Hindlimb muscle (tissue), 1 donor: ENCODE measurements around the gene CNPY3. TPM values are rescaled to one million over a fixed set of nuclear protein-coding genes. Genes with fewer than 3 reads are reported as not detected.
A peak's percentile ranks its signal among the peaks of the same experiment; 100 is the strongest.
"Not testable (repeated sequence)": the region's sequence is repeated elsewhere in the genome, so short reads cannot be mapped to it uniquely, and the experiment has no call there.

Experiments
- DNase-seq: peaks from one replicate; pipeline ENCODE4 v3.0.0-alpha.2; 2013
- polyA plus RNA-seq: library from polyadenylated mRNA; unstranded; fragments of 120-200 nt; gene quantifications from one replicate; pipeline ENCODE4 v1.2.1, GENCODE V29; 2013; ENCODE audit not compliant: insufficient read length

CNPY3 gene
- polyA plus RNA-seq, 1 donor: 29.5 TPM

DNA sequence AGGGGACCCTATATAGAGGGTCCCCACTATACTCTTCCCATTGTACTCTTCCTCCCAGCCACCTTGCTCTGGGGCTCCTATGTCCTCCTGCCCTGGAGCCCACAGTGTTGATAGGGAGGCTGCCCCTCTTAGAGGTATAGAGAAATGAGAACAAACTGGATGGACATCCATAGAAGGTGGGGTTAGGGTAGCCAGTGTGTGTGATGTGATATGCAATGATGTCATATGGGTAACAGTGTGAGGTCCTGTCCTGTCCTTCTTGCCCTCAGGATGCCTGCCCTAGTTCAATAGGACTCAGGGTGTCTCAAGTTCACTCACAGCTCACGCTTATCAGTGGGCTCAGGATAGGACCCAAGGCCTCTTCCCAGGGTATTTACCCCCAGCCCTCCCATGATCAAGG, 13.0 kb upstream of the CNPY3 start:
- DNase-seq: no peak

DNA sequence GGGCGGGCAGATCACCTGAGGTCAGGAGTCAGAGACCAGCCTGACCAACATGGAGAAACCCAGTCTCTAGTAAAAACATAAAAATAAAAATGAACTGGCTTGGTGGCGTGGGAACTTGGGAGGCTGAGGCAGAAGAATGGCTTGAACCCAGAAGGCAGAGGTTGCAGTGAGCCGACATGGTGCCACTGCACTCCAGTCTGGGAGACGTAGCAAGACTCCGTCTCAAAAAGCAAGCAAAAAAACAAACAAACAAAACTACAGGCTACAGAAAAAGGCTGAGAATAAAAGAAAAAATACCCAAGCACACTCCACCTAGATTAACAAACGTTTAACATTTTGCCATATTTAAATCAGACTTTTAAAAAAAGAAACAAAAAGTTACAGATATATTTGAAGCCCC, 7.5 kb upstream of the CNPY3 start:
- DNase-seq: no peak

DNA sequence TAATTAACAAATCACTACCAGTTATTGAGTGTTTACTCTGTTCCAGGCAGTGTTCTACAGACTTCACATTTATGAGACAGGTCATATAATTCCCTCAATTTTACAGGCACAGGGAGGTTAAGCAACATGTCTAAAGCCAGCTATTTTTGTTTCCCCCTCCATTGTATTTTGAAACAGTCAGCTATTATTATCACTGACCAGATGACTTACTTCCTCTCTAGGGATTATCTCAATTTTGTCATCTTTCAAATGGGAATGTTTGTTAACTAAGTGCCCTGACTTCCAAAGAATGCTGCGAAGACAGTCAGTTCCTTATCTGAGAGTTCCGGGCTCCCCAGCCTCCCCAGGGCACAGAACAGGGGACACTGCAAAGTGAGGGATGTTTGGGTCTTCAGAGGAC, 5.6 kb upstream of the CNPY3 start:
- no peak for DNase-seq

DNA sequence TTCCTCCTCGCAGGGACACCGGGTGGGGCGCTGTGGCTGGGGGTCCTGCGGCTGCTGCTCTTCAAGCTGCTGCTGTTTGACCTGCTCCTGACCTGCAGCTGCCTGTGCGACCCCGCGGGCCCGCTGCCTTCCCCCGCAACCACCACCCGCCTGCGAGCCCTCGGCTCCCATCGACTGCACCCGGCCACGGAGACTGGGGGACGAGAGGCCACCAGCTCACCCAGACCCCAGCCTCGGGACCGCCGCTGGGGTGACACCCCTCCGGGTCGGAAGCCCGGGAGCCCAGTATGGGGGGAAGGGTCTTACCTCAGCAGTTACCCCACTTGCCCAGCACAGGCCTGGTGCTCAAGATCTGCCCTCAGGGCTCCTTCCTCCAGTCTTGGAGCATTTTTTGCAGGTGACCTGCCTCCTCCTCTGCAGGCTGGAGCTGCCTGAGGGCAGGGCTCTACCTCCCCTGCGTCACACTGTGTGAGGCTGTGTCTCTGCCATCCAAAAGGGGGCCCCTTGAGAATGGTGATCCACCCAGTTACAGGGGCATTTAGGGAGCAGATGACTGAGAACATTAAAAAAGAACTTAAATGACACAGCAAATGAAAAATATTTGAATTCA, 3.9 kb upstream of the CNPY3 start:
- DNase-seq: no peak

DNA sequence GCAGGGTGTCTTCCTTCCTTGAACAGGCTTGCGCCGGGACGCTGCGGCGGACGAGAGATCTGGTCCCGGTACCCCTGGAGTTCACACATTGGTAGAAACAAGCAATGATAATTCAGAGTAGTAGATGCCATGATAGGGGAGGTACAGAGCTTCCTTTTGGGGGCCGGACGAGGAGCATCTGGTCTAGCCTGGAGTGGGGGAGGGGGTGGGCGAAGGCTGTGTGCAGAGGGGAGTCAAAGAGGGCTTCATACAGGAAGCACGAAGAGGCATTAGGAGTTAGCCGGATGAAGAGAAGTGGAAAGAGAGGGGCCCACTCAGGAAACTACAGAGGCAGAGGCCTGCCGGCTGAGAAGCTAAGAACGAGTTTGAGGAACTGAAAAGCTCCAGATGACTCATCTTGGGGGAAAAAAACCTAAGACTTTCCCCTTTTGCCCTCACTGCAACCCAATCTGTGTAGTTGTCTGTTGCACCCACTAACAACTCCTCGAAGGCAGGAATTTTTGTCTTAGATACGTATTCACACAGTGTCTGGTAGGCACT, 611 bp downstream of the CNPY3 start:
- DNase-seq: peak; percentile 71

DNA sequence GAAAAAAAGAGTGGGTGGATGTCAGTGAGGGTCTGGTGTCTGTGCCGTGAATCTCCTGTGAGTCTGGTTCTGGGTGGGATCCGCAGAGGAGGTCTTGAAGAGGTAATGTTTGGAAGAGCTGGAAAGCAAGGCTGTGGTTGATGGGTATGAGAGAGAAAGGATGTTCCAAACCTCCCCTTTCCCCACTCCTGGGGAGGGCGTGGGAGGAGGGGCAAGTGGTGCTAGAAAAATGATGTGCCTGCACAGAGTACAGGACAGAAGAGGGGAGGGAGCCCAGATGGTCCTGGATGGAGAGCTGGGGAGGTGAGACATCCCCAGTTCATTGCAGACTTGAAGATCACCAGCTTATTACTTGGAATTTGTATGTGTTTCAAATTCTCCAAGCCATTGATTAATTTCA, 3.1 kb downstream of the CNPY3 start:
- no peak for DNase-seq

DNA sequence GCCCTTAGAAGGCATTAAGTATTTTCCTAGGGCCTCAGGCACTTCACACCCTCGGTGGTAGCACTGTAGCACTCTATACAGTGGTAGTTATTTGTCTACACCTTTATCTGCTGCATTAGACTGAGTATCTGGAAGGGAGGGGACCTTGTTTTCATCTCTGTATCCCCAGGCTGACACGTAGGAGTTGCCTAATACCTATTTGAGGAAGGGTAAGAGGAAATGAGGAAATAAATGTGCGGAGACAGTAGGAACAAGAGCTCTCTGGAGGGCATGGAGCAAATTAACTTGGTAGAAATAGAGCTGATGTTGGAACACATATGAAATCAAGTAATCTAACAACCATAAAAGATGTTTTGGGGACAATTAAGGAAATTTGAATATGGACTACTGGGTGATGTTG, 3.9 kb downstream of the CNPY3 start:
- no peak for DNase-seq

DNA sequence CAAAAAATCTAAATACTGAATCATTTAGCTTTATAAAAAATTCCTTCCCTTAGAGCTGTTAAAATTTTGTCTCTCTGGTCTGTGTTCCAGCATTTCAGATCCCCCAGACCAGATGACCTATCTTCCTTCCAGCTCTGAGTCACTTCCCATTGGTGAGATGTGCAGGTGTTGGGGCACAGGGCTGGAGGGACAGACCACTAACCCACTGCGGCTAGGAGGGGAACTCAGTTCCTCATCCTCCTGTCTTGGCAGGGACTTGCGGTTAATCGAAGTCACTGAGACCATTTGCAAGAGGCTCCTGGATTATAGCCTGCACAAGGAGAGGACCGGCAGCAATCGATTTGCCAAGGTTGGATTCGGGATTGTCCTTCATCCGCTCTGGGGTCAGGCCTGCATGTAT, 6.0 kb downstream of the CNPY3 start:
- no peak for DNase-seq

DNA sequence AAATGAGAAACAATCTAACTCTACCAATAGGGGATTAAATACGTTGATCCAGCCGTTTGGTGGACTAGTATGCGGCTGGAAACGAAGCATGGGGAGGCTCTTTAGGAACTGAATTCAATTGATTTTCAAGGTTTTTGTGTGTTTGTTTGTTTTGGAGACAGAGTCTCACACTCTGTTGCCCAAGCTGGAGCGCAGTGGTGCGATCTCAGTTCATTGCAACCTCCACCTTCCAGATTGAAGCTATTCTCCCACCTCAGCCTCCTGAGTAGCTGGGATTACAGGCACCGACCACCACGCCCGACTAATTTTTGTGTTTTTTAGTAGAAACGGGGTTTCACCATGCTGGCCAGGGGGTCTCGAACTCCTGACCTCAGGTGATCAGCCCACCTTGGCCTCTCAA, 7.1 kb downstream of the CNPY3 start:
- DNase-seq: no peak

DNA sequence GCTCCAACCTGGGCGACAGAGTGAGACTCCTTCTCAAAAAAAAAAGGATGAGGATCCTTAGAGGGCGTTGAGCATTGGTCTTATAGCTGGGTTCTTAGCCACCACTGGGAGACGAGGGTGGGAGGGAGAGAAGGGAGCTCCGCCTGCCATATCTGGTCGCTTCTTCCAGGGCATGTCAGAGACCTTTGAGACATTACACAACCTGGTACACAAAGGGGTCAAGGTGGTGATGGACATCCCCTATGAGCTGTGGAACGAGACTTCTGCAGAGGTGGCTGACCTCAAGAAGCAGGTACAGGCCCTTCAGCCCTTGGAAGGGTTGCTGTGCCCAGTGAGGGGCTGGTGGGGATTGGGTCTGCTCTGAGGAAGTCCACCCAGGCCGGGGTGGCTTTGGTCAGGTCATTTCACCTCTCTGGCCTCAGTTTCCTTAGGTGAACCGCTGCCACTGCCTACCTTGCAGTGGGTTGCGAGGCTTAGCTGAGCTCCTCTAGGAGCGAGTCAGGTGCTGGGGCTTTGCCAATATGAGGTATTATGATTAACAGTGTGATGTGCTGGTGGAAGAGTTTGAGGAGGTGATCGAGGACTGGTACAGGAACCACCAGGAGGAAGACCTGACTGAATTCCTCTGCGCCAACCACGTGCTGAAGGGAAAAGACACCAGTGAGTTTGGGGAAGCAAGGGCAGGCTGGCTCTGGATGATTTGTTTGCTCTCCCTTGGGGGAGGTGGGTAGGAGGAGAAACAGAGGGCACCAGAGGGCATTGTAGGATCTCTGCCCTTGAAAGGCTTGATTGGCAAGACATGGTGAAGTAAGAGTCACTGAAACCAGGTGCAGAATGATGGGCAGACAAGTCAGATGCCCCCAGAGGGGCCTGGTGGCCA, 8.5 kb downstream of the CNPY3 start:
- DNase-seq: no peak

DNA sequence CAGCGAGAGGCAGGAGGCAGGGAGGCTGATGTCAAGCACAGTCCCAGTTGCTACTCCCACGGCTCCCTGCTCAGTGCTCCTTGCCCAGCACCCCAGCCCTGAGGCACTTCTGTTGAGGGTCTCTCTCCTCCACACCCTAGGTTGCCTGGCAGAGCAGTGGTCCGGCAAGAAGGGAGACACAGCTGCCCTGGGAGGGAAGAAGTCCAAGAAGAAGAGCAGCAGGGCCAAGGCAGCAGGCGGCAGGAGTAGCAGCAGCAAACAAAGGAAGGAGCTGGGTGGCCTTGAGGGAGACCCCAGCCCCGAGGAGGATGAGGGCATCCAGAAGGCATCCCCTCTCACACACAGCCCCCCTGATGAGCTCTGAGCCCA, 9.1 kb downstream of the CNPY3 start:
- DNase-seq: no peak

DNA sequence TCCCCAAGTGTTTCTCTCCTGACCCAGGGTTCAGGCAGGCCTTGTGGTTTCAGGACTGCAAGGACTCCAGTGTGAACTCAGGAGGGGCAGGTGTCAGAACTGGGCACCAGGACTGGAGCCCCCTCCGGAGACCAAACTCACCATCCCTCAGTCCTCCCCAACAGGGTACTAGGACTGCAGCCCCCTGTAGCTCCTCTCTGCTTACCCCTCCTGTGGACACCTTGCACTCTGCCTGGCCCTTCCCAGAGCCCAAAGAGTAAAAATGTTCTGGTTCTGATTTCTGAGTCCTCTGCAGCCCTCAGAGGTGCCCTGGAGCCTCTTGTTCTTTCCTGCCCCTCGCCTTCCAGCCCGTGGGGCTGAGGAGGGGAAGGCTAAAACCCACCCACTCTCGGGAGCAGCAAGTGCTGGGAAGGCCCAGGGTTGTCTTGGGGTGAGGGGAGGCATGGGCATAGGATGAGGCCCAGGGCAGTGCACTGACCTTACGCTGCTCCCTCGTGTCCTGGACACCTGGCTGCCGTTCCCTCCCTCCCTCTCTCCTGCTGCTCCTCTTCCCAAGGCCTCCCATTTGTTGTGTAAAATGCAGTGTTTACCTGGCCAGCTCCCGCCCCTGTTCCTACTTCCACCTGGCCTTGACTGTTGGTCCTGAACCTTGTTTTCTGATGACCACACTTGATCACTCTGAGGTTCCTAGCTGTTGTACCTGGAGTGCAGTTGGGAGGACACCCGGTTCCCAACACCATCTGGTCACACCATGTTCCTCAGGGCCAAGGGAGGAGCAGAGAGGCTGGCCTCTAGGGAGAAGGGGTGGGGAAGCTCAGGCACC, 9.9 kb downstream of the CNPY3 start:
- no peak for DNase-seq

DNA sequence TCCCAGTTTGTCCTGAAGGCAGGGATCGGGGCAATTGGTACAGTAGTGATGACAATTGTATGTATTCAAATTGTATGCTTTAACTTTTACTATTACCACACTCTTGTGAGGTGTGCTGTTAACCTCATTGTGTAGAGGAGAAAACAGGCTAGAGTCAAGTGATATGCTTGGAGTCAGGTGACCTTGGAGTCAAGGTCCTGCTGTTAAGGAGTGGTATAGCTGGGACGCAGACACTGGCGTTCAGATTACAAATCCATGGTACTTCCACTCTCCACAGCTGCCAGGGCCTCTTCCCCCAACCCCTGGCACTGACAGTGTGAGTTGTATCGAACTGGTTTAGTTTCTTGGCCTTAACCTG, 10.5 kb downstream of the CNPY3 start:
- no peak for DNase-seq

DNA sequence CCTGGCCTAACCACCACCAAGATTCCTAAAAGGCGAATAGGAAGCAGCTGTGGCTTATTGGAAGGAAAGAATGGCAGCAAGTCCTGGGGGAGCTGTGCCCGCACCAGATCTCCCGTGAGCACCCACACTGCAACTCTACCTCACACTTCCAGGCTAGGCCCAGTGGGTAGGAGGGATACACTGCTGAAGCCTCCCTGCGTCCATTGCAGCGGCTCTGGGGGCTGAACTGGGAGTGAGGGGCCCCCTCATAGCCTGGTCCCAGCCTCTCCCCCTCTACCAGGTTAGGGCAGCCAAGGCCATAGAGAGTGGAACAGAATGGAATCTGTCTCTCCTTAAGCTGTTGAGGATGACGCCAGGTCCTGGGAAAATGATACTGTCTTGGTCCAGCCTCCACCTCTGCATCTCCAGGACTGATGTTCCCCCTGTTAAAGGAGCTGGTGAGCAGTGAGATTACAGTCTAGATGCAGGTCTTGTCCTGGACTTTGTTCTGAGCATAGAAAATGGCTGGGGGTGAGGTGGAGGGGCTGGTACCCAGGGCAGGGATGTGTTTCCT, 11.3 kb downstream of the CNPY3 start:
- no peak for DNase-seq

DNA sequence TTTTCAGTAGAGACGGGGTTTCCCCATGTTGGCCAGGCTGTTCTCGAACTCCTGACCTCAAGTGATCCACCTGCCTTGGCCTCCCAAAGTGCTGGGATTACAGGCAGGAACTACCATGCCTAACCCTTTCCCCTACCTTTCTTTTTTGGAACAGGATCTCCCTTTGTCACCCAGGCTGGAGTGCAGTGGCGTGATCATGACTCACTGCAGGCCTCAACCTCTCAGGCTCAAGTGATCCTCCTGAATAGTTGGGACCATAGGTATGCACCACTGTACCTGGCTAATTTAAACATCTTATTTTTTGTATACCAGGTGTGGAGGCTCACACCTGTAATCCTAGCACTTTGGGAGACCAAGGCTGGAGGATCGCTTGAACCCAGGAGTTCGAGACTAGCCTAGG, 12.1 kb downstream of the CNPY3 start:
- DNase-seq: not testable (repeated sequence)

DNA sequence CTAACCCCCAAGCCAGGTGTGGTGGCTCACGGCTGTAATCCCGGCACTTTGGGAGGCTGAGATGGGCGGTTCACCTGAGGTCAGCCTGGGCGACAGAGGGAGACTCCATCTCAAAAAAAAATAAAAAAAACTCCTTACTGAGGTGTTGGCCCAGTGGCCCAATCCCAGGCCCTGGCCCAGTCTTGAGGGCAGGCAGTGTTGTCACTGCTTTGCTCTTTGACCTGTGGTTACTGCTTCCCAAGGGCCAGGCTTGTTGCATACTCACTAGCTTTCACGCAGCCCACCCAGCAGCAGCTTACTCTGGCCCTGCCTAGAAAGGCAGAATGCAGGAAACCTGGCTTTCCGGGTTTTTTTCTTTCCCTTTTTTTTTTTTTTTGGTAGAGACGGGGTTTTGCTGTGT, 13.2 kb downstream of the CNPY3 start:
- DNase-seq: no peak

DNA sequence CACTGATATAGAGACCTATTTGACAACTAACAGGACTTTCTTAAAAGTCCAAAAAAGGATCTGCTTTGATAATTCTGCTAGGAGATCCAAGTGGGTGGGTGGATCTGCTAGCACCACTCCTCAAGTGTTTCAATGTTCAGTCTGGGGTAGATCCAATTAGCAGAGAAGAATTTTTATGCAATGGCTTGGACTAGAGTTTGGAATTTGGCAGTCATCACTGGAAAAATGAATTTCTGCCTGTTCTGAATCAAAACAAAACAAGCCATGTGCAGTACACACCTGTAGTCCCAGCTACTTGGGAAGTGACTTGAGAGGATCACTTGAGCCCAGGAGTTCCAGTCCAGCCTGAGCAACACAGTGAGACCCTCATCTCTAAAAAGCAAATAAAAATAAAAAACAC, 18.7 kb downstream of the CNPY3 start:
- no peak for DNase-seq

DNA sequence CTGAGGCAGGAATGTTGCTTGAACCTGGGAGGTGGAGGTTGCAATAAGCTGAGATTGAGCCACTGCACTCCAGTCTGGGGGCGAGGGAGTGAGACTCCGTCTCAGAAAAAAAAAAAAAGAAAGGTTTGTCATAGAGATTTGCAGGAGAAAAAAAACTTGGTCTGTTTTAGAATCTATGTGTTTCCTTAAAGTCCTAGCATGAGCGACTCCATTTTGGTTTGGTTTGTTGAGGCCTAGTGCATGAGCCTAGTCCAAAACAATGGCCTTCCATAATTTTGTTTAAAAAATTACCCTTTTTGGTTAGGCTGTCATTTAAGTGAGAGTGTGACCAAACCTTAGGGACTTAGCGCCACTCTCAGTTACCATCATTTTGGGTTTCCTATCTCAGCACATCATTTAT, 23.1 kb downstream of the CNPY3 start:
- DNase-seq: no peak

DNA sequence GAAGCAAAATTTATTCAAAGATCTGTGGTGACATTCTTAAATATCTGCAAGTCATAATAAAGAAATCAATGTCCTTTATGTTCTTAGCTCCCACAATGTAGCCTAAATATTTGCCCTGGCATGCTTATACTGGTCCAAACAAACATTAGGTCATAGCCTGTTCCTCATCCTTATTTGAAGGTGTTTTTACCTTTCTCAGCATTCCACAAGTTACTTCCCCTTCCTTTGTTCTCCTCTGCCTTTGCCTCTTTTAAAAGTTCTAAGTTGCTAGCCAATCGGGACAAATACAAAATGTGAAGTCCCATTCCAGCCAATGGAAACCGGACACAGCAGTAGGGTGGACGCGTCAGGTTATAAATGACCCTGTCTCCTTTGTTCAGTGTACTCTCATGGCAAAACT, 25.1 kb downstream of the CNPY3 start:
- DNase-seq: not testable (repeated sequence)

DNA sequence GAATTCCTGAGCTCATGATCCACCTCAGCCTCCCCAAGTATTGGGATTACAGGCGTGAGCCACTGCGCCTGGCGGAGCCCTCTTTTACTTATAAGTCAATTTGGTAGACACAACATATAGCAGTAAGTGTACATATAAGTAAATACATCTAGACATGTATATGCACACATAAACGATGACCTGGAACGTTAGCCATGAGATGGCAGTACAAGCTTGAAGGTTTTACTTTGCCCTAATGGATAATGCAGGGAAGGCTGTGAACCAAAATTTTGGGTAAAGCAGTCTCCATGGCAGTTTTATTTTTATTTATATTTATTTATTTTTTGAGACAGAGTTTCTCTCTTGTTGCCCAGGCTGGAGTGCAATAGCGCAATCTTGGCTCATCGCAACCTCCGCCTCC, 28.8 kb downstream of the CNPY3 start:
- no peak for DNase-seq

DNA sequence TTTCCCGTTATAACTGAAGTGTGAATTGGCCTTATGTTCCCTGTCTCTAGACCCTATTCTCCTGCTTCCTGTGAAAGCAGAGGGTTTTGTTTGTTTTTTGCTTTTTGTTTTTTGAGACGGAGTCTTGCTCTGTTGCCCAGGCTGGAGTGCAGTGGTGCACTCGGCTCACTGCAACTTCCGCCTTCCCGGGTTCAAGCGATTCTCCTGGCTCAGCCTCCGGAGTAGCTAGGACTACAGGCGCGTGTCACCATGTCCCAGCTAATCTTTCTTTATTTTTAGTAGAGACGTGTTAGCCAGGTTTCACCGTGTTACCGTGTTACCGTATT, 30.6 kb downstream of the CNPY3 start:
- no peak for DNase-seq

DNA sequence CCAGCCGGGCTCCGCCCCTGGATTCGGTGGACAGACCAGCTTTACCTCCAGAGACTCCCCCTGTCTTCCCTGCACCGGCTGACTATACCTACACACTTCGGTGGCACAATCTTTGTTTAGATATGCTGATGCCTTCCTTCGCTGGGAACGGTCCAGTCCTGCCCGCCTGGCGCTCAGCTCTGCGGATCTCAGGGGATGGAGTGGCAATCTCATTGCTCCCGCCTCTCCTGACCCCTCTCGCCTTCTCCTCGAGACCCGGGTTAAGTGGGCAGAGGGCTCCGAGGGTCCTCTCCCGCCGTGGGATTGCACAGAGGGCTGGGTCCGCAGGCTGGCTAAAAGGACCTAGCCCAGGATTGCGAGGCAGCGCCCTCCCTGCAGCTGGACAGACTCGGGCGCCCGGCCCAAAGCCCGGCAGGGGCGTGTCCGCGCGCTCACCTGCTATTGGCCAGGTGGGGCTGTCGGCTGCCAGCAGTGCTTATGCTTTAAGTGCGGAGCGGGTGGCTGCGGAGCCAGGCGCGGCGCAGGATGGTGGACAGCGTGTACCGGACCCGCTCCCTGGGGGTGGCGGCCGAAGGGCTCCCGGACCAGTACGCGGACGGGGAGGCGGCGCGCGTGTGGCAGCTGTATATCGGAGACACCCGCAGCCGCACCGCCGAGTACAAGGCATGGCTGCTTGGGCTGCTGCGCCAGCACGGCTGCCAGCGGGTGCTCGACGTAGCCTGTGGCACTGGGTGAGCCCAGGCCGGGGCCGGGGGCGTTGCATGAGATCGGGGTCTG, 31.2 kb downstream of the CNPY3 start, which contains the start of gene GNMT:
Gene GNMT (plus strand): TSS at position 512 of the 777 bp plus-strand sequence. CDS start 14 bp downstream, at position 526.
- DNase-seq: peak; percentile 11
